Measurements from ENCODE around the gene ZNF362.

The ZNF362 gene

GRCh38 chr1:33222381-33222780, 33.9 kb upstream of the ZNF362 start:
- Histone ChIP-seq H3K18ac (ENCODE audit: low read length) (no peak overlapping the region), H3K4ac (ENCODE audit: low read depth, low read length) (no peak overlapping the region), H3K27me3 (ENCODE audit: insufficient read depth, low read length, poor library complexity) (no peaks in the 10 kb centered on the region), H3K4me3 (ENCODE audit: low read length) (no peak overlapping the region), H2AK5ac (ENCODE audit: low read length) (no peak overlapping the region), H3K79me2 (ENCODE audit: control insufficient read depth, insufficient read depth, low read length) (no peaks in the 10 kb centered on the region), H3K56ac (ENCODE audit: low read length) (no peak overlapping the region), H3K79me1 (ENCODE audit: low read length) (no peaks in the 10 kb centered on the region), H3K36me3 (ENCODE audit: control insufficient read depth, insufficient read depth, low read length) (no peaks in the 10 kb centered on the region), H2BK5ac (ENCODE audit: low read length) (no peak overlapping the region), H3K23ac (ENCODE audit: low read length) (no peak overlapping the region), H2BK120ac (ENCODE audit: low read depth, low read length) (no peak overlapping the region), H3K9ac (ENCODE audit: low read length) (no peak overlapping the region), H4K8ac (ENCODE audit: low read depth, low read length) (no peak overlapping the region), H3K27ac (ENCODE audit: low read depth, low read length) (no peak overlapping the region), H3K4me1 (ENCODE audit: control insufficient read depth, low read depth, low read length) (no peaks in the 10 kb centered on the region), H2BK15ac (replicated peaks; ENCODE audit: low read depth) (no peak overlapping the region), H3K4me2 (ENCODE audit: low read length) (no peak overlapping the region), H4K5ac (ENCODE audit: low read length) (no peak overlapping the region)
- no CpG with 5 or more reads among the region's 1 CpG for WGBS (ENCODE audit: extremely low coverage, insufficient coverage, low lambda C conversion rate)
- DNase-seq, result no peak

GRCh38 chr1:33224166-33224707, 32.1 kb upstream of the ZNF362 start:
- no peak overlapping the region for H4K8ac ChIP-seq (ENCODE audit: low read depth, low read length)
- H2BK15ac ChIP-seq (replicated peaks; ENCODE audit: low read depth), result no peak overlapping the region
- H2BK120ac ChIP-seq (ENCODE audit: low read depth, low read length), result no peak overlapping the region
- H3K23ac ChIP-seq (ENCODE audit: low read length), result no peak overlapping the region
- no peak overlapping the region for H3K9ac ChIP-seq (ENCODE audit: low read length)
- DNase-seq, result no peak
- H3K27ac ChIP-seq (ENCODE audit: low read depth, low read length), result no peak overlapping the region
- no peak overlapping the region for H4K5ac ChIP-seq (ENCODE audit: low read length)
- H3K79me1 ChIP-seq (ENCODE audit: low read length), result no peaks in the 10 kb centered on the region
- no peaks in the 10 kb centered on the region for H3K36me3 ChIP-seq (ENCODE audit: control insufficient read depth, insufficient read depth, low read length)
- no peak overlapping the region for H2AK5ac ChIP-seq (ENCODE audit: low read length)
- H3K18ac ChIP-seq (ENCODE audit: low read length), result no peak overlapping the region
- H3K4me1 ChIP-seq (ENCODE audit: control insufficient read depth, low read depth, low read length), result no peaks in the 10 kb centered on the region
- WGBS (ENCODE audit: extremely low coverage, insufficient coverage, low lambda C conversion rate), result no CpG with 5 or more reads among the region's 2 CpGs
- H2BK5ac ChIP-seq (ENCODE audit: low read length), result no peak overlapping the region
- no peaks in the 10 kb centered on the region for H3K27me3 ChIP-seq (ENCODE audit: insufficient read depth, low read length, poor library complexity)
- H3K4ac ChIP-seq (ENCODE audit: low read depth, low read length), result no peak overlapping the region
- no peak overlapping the region for H3K4me3 ChIP-seq (ENCODE audit: low read length)
- no peaks in the 10 kb centered on the region for H3K79me2 ChIP-seq (ENCODE audit: control insufficient read depth, insufficient read depth, low read length)
- H3K56ac ChIP-seq (ENCODE audit: low read length), result no peak overlapping the region
- H3K4me2 ChIP-seq (ENCODE audit: low read length), result no peak overlapping the region

GRCh38 chr1:33225586-33225985, 30.7 kb upstream of the ZNF362 start:
- no peak overlapping the region for H3K9ac ChIP-seq (ENCODE audit: low read length)
- H2AK5ac ChIP-seq (ENCODE audit: low read length), result no peak overlapping the region
- no peak overlapping the region for H2BK15ac ChIP-seq (replicated peaks; ENCODE audit: low read depth)
- no peak overlapping the region for H3K18ac ChIP-seq (ENCODE audit: low read length)
- no peaks in the 10 kb centered on the region for H3K79me2 ChIP-seq (ENCODE audit: control insufficient read depth, insufficient read depth, low read length)
- no peak overlapping the region for H3K4me3 ChIP-seq (ENCODE audit: low read length)
- no peak overlapping the region for H3K27ac ChIP-seq (ENCODE audit: low read depth, low read length)
- H3K36me3 ChIP-seq (ENCODE audit: control insufficient read depth, insufficient read depth, low read length), result no peaks in the 10 kb centered on the region
- no peak overlapping the region for H3K4me2 ChIP-seq (ENCODE audit: low read length)
- H3K27me3 ChIP-seq (ENCODE audit: insufficient read depth, low read length, poor library complexity), result no peaks in the 10 kb centered on the region
- H2BK120ac ChIP-seq (ENCODE audit: low read depth, low read length), result no peak overlapping the region
- DNase-seq, result no peak
- H3K4ac ChIP-seq (ENCODE audit: low read depth, low read length), result no peak overlapping the region
- H2BK5ac ChIP-seq (ENCODE audit: low read length), result no peak overlapping the region
- no peak overlapping the region for H3K56ac ChIP-seq (ENCODE audit: low read length)
- H3K4me1 ChIP-seq (ENCODE audit: control insufficient read depth, low read depth, low read length), result no peaks in the 10 kb centered on the region
- whole genome bisulfite sequencing (ENCODE audit: extremely low coverage, insufficient coverage, low lambda C conversion rate), result no CpG with 5 or more reads among the region's 1 CpG
- no peaks in the 10 kb centered on the region for H3K79me1 ChIP-seq (ENCODE audit: low read length)
- H4K5ac ChIP-seq (ENCODE audit: low read length), result no peak overlapping the region
- H3K23ac ChIP-seq (ENCODE audit: low read length), result no peak overlapping the region
- H4K8ac ChIP-seq (ENCODE audit: low read depth, low read length), result no peak overlapping the region

GRCh38 chr1:33228935-33229487, 27.3 kb upstream of the ZNF362 start:
- no peaks in the 10 kb centered on the region for H3K36me3 ChIP-seq (ENCODE audit: control insufficient read depth, insufficient read depth, low read length)
- no peak overlapping the region for H3K4ac ChIP-seq (ENCODE audit: low read depth, low read length)
- H3K23ac ChIP-seq (ENCODE audit: low read length), result no peak overlapping the region
- H3K9ac ChIP-seq (ENCODE audit: low read length), result no peak overlapping the region
- H3K4me2 ChIP-seq (ENCODE audit: low read length), result no peak overlapping the region
- no peaks in the 10 kb centered on the region for H3K27me3 ChIP-seq (ENCODE audit: insufficient read depth, low read length, poor library complexity)
- H4K5ac ChIP-seq (ENCODE audit: low read length), result no peak overlapping the region
- no peak overlapping the region for H3K18ac ChIP-seq (ENCODE audit: low read length)
- no peak overlapping the region for H2BK120ac ChIP-seq (ENCODE audit: low read depth, low read length)
- no peak overlapping the region for H4K8ac ChIP-seq (ENCODE audit: low read depth, low read length)
- no peaks in the 10 kb centered on the region for H3K79me2 ChIP-seq (ENCODE audit: control insufficient read depth, insufficient read depth, low read length)
- DNase-seq, result no peak
- H2BK5ac ChIP-seq (ENCODE audit: low read length), result no peak overlapping the region
- no peaks in the 10 kb centered on the region for H3K79me1 ChIP-seq (ENCODE audit: low read length)
- H3K4me1 ChIP-seq (ENCODE audit: control insufficient read depth, low read depth, low read length), result no peaks in the 10 kb centered on the region
- WGBS (ENCODE audit: extremely low coverage, insufficient coverage, low lambda C conversion rate), result no CpG with 5 or more reads among the region's 5 CpGs
- H3K4me3 ChIP-seq (ENCODE audit: low read length), result no peak overlapping the region
- H2BK15ac ChIP-seq (replicated peaks; ENCODE audit: low read depth), result no peak overlapping the region
- no peak overlapping the region for H2AK5ac ChIP-seq (ENCODE audit: low read length)
- no peak overlapping the region for H3K56ac ChIP-seq (ENCODE audit: low read length)
- H3K27ac ChIP-seq (ENCODE audit: low read depth, low read length), result no peak overlapping the region

GRCh38 chr1:33231166-33231565, 25.1 kb upstream of the ZNF362 start:
- H3K79me2 ChIP-seq (ENCODE audit: control insufficient read depth, insufficient read depth, low read length), result no peaks in the 10 kb centered on the region
- H4K5ac ChIP-seq (ENCODE audit: low read length), result no peak overlapping the region
- no peak overlapping the region for H3K4me3 ChIP-seq (ENCODE audit: low read length)
- no peaks in the 10 kb centered on the region for H3K27me3 ChIP-seq (ENCODE audit: insufficient read depth, low read length, poor library complexity)
- H2BK15ac ChIP-seq (replicated peaks; ENCODE audit: low read depth), result no peak overlapping the region
- H4K8ac ChIP-seq (ENCODE audit: low read depth, low read length), result no peak overlapping the region
- H3K9ac ChIP-seq (ENCODE audit: low read length), result no peak overlapping the region
- no peak overlapping the region for H3K27ac ChIP-seq (ENCODE audit: low read depth, low read length)
- H2AK5ac ChIP-seq (ENCODE audit: low read length), result no peak overlapping the region
- H3K4ac ChIP-seq (ENCODE audit: low read depth, low read length), result no peak overlapping the region
- H3K79me1 ChIP-seq (ENCODE audit: low read length), result no peaks in the 10 kb centered on the region
- no peak overlapping the region for H3K56ac ChIP-seq (ENCODE audit: low read length)
- H2BK5ac ChIP-seq (ENCODE audit: low read length), result no peak overlapping the region
- no peaks in the 10 kb centered on the region for H3K4me1 ChIP-seq (ENCODE audit: control insufficient read depth, low read depth, low read length)
- H2BK120ac ChIP-seq (ENCODE audit: low read depth, low read length), result no peak overlapping the region
- no peak overlapping the region for H3K4me2 ChIP-seq (ENCODE audit: low read length)
- no peaks in the 10 kb centered on the region for H3K36me3 ChIP-seq (ENCODE audit: control insufficient read depth, insufficient read depth, low read length)
- no peak overlapping the region for H3K23ac ChIP-seq (ENCODE audit: low read length)
- no peak overlapping the region for H3K18ac ChIP-seq (ENCODE audit: low read length)
- no peak for DNase-seq
- no CpG with 5 or more reads among the region's 7 CpGs for WGBS (ENCODE audit: extremely low coverage, insufficient coverage, low lambda C conversion rate)

- Histone ChIP-seq H2BK120ac (ENCODE audit: low read depth, low read length) (no peak overlapping the region), H3K27ac (ENCODE audit: low read depth, low read length) (no peak overlapping the region), H3K56ac (ENCODE audit: low read length) (no peak overlapping the region), H2BK15ac (replicated peaks; ENCODE audit: low read depth) (no peak overlapping the region), H3K4me3 (ENCODE audit: low read length) (no peak overlapping the region), H3K4me2 (ENCODE audit: low read length) (no peak overlapping the region), H3K9ac (ENCODE audit: low read length) (no peak overlapping the region), H4K5ac (ENCODE audit: low read length) (no peak overlapping the region), H3K27me3 (ENCODE audit: insufficient read depth, low read length, poor library complexity) (no peaks in the 10 kb centered on the region), H3K79me2 (ENCODE audit: control insufficient read depth, insufficient read depth, low read length) (no peaks in the 10 kb centered on the region), H3K79me1 (ENCODE audit: low read length) (no peaks in the 10 kb centered on the region), H2AK5ac (ENCODE audit: low read length) (no peak overlapping the region), H3K4ac (ENCODE audit: low read depth, low read length) (no peak overlapping the region), H4K8ac (ENCODE audit: low read depth, low read length) (no peak overlapping the region), H3K18ac (ENCODE audit: low read length) (no peak overlapping the region), H3K4me1 (ENCODE audit: control insufficient read depth, low read depth, low read length) (no peaks in the 10 kb centered on the region), H2BK5ac (ENCODE audit: low read length) (no peak overlapping the region), H3K36me3 (ENCODE audit: control insufficient read depth, insufficient read depth, low read length) (no peaks in the 10 kb centered on the region), H3K23ac (ENCODE audit: low read length) (no peak overlapping the region)
- DNase-seq, result no peak
- WGBS (ENCODE audit: extremely low coverage, insufficient coverage, low lambda C conversion rate), result no CpG with 5 or more reads among the region's 3 CpGs
These were observed 23.6 kb upstream of the ZNF362 start for GRCh38 chr1:33232716-33233115.
